Measurements from ENCODE around the gene ANKRD9. TPM values are rescaled to one million over a fixed set of nuclear protein-coding genes. Genes with fewer than 3 reads are reported as not detected.

Gene ANKRD9
- total and polyA plus RNA-seq, 4 donors: 4.4 to 21.3 (median 8.3) TPM

- Histone ChIP-seq H3K4me1 (ENCODE audit: control insufficient read depth in 5 of 5, insufficient read depth in 5 of 5, low read length in 5 of 5) (peaks cover 0 to 15% (median 0%) of the 10 kb centered on the region in 5 donors), H3K27me3 (ENCODE audit: control insufficient read depth in 3 of 3, insufficient read depth in 3 of 3, low read length in 2 of 3) (no peaks in the 10 kb centered on the region), H3K27ac (ENCODE audit: low read depth in 1 of 2, low read length in 1 of 2) (no peak overlapping the region), H3K4me3 (no peak overlapping the region), H3K36me3 (ENCODE audit: control insufficient read depth in 4 of 4, insufficient read depth in 4 of 4, low read length in 4 of 4) (no peaks in the 10 kb centered on the region), H3K9ac (ENCODE audit: insufficient read depth in 1 of 2, low read length in 2 of 2) (no peak overlapping the region), H3K9me3 (ENCODE audit: control insufficient read depth in 4 of 4, insufficient read depth in 3 of 4, low read length in 3 of 4) (no peaks in the 10 kb centered on the region)
- no peak for TF ChIP-seq CTCF (IDR thresholded peaks at IDR 0.05; ENCODE audit: control extremely low read depth, extremely low read depth)
- DNase-seq (no peak), ATAC-seq (ENCODE audit: insufficient read depth, low FRiP score) (no peak)
- 89 to 91% methylated on average over 21 of the region's 21 CpGs for WGBS, 2 donors
Observed at GRCh38 chr14:102513899-102514772, 4.6 kb upstream of the ANKRD9 start.

DNA sequence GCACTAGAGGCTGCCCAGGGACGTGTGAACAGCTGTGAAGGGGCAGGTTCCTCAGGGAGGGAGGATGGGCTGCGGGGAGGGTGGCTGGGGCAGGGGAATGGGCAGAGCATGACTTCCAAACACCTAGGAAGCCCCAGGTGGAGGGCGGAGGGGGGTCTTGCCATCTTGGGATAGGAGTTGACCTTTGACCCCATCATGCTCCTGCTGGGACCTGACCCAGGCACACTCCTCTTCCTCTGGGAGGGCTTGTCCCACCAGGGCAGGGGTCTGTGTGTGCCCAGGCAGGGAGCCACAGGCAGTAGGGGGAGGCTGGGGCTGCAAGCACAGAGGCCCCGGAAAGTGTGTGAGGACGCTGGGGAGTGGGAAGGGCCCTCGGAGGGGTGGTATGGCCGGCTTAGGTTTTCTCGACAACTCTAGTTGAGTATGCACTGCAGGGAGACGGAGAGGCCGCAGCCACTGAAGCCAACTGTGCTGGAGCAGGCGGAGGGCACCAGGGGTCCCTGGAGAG is 3.3 kb upstream of the ANKRD9 start:
- no peaks in the 10 kb centered on the region for H3K27me3 ChIP-seq (ENCODE audit: control insufficient read depth in 3 of 3, insufficient read depth in 3 of 3, low read length in 2 of 3)
- no peak for ATAC-seq (ENCODE audit: insufficient read depth, low FRiP score)
- H3K9ac ChIP-seq (ENCODE audit: insufficient read depth in 1 of 2, low read length in 2 of 2): no peak overlapping the region
- H3K36me3 ChIP-seq (ENCODE audit: control insufficient read depth in 4 of 4, insufficient read depth in 4 of 4, low read length in 4 of 4): no peaks in the 10 kb centered on the region
- no peak for TF ChIP-seq CTCF (IDR thresholded peaks at IDR 0.05; ENCODE audit: control extremely low read depth, extremely low read depth)
- peaks cover 0 to 18% (median 0%) of the 10 kb centered on the region in 5 donors for H3K4me1 ChIP-seq (ENCODE audit: control insufficient read depth in 5 of 5, insufficient read depth in 5 of 5, low read length in 5 of 5)
- DNase-seq: no peak
- H3K9me3 ChIP-seq (ENCODE audit: control insufficient read depth in 4 of 4, insufficient read depth in 3 of 4, low read length in 3 of 4): no peaks in the 10 kb centered on the region
- no peak overlapping the region for H3K27ac ChIP-seq (ENCODE audit: low read depth in 1 of 2, low read length in 1 of 2)
- WGBS, 2 donors: 85 to 92% methylated on average over 11 of the region's 11 CpGs
- no peak overlapping the region for H3K4me3 ChIP-seq

DNA sequence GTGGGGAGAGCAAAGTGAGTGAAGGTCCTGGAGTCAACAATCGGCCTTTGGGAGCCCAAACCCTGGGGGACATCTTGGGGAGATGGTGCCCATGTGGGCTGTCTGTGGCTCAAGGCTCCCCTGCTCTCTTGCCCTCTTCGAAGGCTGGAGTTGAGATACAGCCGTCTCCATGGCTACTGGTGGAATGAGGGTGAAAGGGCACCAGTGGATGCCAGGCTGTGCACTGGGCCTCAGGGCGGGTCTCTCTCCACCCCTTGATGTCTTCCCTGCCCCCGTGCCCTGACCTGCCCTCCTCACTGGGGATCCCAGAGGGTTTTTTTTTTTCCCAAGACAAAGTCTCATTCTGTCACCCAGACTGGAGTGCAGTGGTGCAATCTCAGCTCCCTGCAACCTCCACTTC is 2.0 kb upstream of the ANKRD9 start:
- no peak for DNase-seq
- 91 to 97% methylated on average over 5 of the region's 5 CpGs for WGBS, 2 donors
- Histone ChIP-seq H3K9me3 (ENCODE audit: control insufficient read depth in 4 of 4, insufficient read depth in 3 of 4, low read length in 3 of 4) (no peaks in the 10 kb centered on the region), H3K36me3 (ENCODE audit: control insufficient read depth in 4 of 4, insufficient read depth in 4 of 4, low read length in 4 of 4) (peaks cover 0 to 6% (median under 1%) of the 10 kb centered on the region in 4 donors), H3K27ac (ENCODE audit: low read depth in 1 of 2, low read length in 1 of 2) (no peak overlapping the region), H3K9ac (ENCODE audit: insufficient read depth in 1 of 2, low read length in 2 of 2) (no peak overlapping the region), H3K4me3 (no peak overlapping the region), H3K4me1 (ENCODE audit: control insufficient read depth in 5 of 5, insufficient read depth in 5 of 5, low read length in 5 of 5) (peaks cover 0 to 15% (median 0%) of the 10 kb centered on the region in 5 donors), H3K27me3 (ENCODE audit: control insufficient read depth in 3 of 3, insufficient read depth in 3 of 3, low read length in 2 of 3) (no peaks in the 10 kb centered on the region)
- no peak for TF ChIP-seq CTCF (IDR thresholded peaks at IDR 0.05; ENCODE audit: control extremely low read depth, extremely low read depth)
- ATAC-seq (ENCODE audit: insufficient read depth, low FRiP score): no peak
